Aorta (tissue), 5 donors: ENCODE data around the gene AADACL3. TPM values are rescaled to one million over a fixed set of nuclear protein-coding genes. Genes with fewer than 3 reads are reported as not detected.
"Not testable (repeated sequence)": the region's sequence is repeated elsewhere in the genome, so short reads cannot be mapped to it uniquely, and the experiment has no call there.

ENCODE experiments used
- ATAC-seq: fragments of 200-7000 bp; cut with Tn5 transposase; one replicate; pipeline ENCODE4 v1.9.1; 2022; ENCODE audit warnings: moderate library complexity; ENCODE audit not compliant: low FRiP score
- DNase-seq, 2 donors: peaks; one replicate each; pipeline ENCODE4 v3.0.0-alpha.2; 2020
- H3K27ac ChIP-seq, 2 donors: one replicate each; pipeline ENCODE4 v1.5.1; 2013; ENCODE audit warnings: low read length in 2 of 2, mild to moderate bottlenecking in 2 of 2, moderate library complexity in 2 of 2, control low read depth in 1 of 2, inconsistent platforms in 1 of 2, low read depth in 1 of 2
- H3K27me3 ChIP-seq, 2 donors: one replicate each; pipeline ENCODE4 v1.6.1; 2013; ENCODE audit warnings: control low read depth in 1 of 2, low read length in 1 of 2, mild to moderate bottlenecking in 1 of 2, moderate library complexity in 1 of 2; ENCODE audit not compliant: insufficient read depth in 2 of 2, control insufficient read depth in 1 of 2
- H3K36me3 ChIP-seq, 2 donors: one replicate each; pipeline ENCODE4 v1.6.1; 2013; ENCODE audit warnings: control low read depth in 1 of 2, low read length in 1 of 2, mild to moderate bottlenecking in 1 of 2; ENCODE audit not compliant: insufficient read depth in 2 of 2, control insufficient read depth in 1 of 2
- H3K4me1 ChIP-seq, 2 donors: one replicate each; pipeline ENCODE4 v1.6.1; 2013; ENCODE audit warnings: low read length in 2 of 2, control low read depth in 1 of 2, mild to moderate bottlenecking in 1 of 2, moderate library complexity in 1 of 2; ENCODE audit not compliant: insufficient read depth in 2 of 2, control insufficient read depth in 1 of 2
- H3K4me3 ChIP-seq, 2 donors: one replicate each; pipeline ENCODE4 v1.5.1; 2013; ENCODE audit warnings: low read length in 2 of 2, control low read depth in 1 of 2, mild to moderate bottlenecking in 1 of 2
- H3K9me3 ChIP-seq: one replicate; pipeline ENCODE4 v1.6.1; 2013; ENCODE audit warnings: mild to moderate bottlenecking, low read length; ENCODE audit not compliant: control insufficient read depth
- WGBS, 2 donors: extraction: QIAGEN DNeasy Blood & Tissue Kit; methylation state at CpG; one replicate each; pipeline ENCODE4 v1.1.7; 2013; 5-methylcytosine and 5-hydroxymethylcytosine counted together
- intact Hi-C, 2 donors: fragments of 100-400 bp; cut with DNase I; formaldehyde crosslinking; loops; one replicate each; pipeline versions ENCODE4 v1.14.2 to v1.15.0; 2022
- long read RNA-seq, 2 donors: library from polyadenylated mRNA; unstranded; transcript quantifications; one replicate each; pipeline ENCODE4 v2.0.0, GENCODE V29; 2020 to 2021
- polyA plus RNA-seq, 2 donors: library from polyadenylated mRNA; stranded (reverse); fragments of 200-250 nt; gene quantifications; one replicate each; pipeline ENCODE4 v1.2.3, GENCODE V29; 2013
- total RNA-seq, 2 donors: library from RNA; stranded (reverse); fragmentation: NEBNext Ultra II Directional; extraction: Animal tissue kit (Norgen Biotek cat#: 25700); gene quantifications; one replicate each; pipeline ENCODE4 v1.2.1, GENCODE V29; 2021
- donor health status: healthy with polysubstance abuse.
- donor health status: Bipolar disorder and iron deficiency.
- donor health status: DM: no; HTN: no; CAD: no.
- donor health status: DM: no; HTN: no; CAD: no.
- donor health status: DM: yes; HTN: yes; CAD: no.

The AADACL3 gene
- not detected for total RNA-seq
- polyA plus RNA-seq: not detected
- long read RNA-seq, donor 1: 0 reads
- long read RNA-seq, donor 2: 0 reads

- no peak for ATAC-seq
- Histone ChIP-seq H3K27me3 (no peaks in the 10 kb centered on the region), H3K27ac (no peak within 1 kb of the TSS), H3K36me3 (no peaks in the 10 kb centered on the region), H3K4me3 (no peak within 1 kb of the TSS), H3K4me1 (no peaks in the 10 kb centered on the region), H3K9me3 (no peaks in the 10 kb centered on the region)
- intact Hi-C loops: no loop called here
- 46 to 59% methylated on average over 8 of the region's 8 CpGs for WGBS, 2 donors
- no peak for DNase-seq
Observed at GRCh38 chr1:12715896-12716437, at the start of gene AADACL3. Gene AADACL3 (plus strand): TSS chr1:12716110. CDS start chr1:12716177, 67 bp downstream.

DNA sequence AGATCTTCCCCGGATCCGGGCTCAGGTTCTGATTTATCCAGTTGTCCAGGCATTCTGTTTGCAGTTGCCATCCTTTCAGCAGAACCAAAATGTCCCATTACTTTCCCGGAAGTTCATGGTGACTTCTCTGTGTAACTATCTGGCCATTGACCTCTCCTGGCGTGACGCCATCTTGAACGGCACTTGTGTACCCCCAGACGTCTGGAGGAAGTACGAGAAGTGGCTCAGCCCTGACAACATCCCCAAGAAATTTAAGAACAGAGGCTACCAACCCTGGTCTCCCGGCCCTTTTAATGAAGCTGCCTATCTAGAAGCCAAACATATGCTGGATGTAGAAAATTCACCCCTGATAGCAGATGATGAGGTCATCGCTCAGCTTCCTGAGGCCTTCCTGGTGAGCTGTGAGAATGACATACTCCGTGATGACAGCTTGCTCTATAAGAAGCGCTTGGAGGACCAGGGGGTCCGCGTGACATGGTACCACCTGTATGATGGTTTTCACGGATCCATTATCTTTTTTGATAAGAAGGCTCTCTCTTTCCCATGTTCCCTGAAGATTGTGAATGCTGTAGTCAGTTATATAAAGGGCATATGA, 49.7 kb upstream of the AADACL3 start:
- Histone ChIP-seq H3K36me3 (no peaks in the 10 kb centered on the region), H3K4me1 (no peaks in the 10 kb centered on the region), H3K27me3 (no peaks in the 10 kb centered on the region), H3K4me3 (no peak overlapping the region), H3K9me3 (peaks cover 3% of the 10 kb centered on the region), H3K27ac (no peak overlapping the region)
- 72 to 74% methylated on average over 15 of the region's 15 CpGs for WGBS, 2 donors
- ATAC-seq (no peak), DNase-seq (no peak)
- intact Hi-C loops: no loop called here

- Histone ChIP-seq H3K9me3 (peaks cover 2% of the 10 kb centered on the region), H3K36me3 (no peaks in the 10 kb centered on the region), H3K4me3 (no peak overlapping the region), H3K4me1 (no peaks in the 10 kb centered on the region), H3K27me3 (no peaks in the 10 kb centered on the region), H3K27ac (no peak overlapping the region)
- intact Hi-C loops: no loop called here
- ATAC-seq (no peak), DNase-seq (no peak)
- 46 to 76% methylated on average over 3 of the region's 3 CpGs for WGBS, 2 donors
Observed at GRCh38 chr1:12669529-12670068, 46.3 kb upstream of the AADACL3 start.

- no peak for ATAC-seq
Observed at GRCh38 chr1:12674358-12674757, 41.6 kb upstream of the AADACL3 start.

DNA sequence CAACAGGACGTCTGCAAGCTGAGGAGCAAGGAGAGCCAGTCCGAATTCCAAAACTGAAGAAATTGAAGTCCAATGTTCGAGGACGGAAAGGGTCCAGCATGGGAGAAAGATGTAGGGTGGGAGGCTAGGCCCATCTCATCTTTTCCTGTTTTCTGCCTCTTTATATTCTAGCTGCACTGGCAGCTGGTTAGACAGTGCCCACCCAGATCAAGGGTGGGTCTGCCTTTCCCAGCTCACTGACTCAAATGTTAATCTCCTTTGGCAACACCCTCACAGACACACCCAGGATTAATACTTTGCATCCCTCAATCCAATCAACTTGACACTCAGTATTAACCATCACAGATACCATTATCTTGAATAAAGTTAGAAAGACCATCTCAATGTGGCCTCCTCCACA, 39.8 kb upstream of the AADACL3 start:
- H3K27ac ChIP-seq, H3K4me1 ChIP-seq, H3K27me3 ChIP-seq, DNase-seq, H3K36me3 ChIP-seq, ATAC-seq, H3K9me3 ChIP-seq, H3K4me3 ChIP-seq, intact Hi-C loops: not testable (repeated sequence)
- 94 to 97% methylated on average over 4 of the region's 4 CpGs for WGBS, 2 donors

More at GRCh38 chr1:12674358-12674757, 41.6 kb upstream of the AADACL3 start:
- intact Hi-C loops: no loop called here
- Histone ChIP-seq H3K36me3 (no peaks in the 10 kb centered on the region), H3K9me3 (no peaks in the 10 kb centered on the region), H3K4me1 (peaks cover 0 to 4% of the 10 kb centered on the region in 2 donors), H3K4me3 (no peak overlapping the region), H3K27me3 (no peaks in the 10 kb centered on the region), H3K27ac (no peak overlapping the region)
- no peak for DNase-seq

DNA sequence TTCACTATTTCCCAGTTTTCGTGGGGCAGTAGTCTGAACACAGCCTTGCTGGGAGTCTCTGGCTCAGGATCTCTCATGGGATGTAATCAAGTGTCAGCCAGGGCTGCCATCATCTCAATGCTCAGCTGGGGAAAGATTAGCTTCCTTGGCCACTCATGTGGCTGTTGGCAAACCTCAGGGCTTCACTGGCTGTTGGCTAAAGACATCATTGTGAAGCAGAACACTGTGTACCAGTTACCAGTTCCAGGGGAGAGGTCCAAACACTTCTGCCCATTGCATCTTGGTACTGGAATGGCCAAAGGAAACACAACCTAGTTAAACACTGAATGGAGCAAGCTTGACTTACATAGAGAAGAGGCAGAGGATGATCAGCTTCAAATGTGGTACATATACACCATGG, 38.3 kb upstream of the AADACL3 start:
- ATAC-seq (peak; percentile 74), DNase-seq (no peak)
- H3K36me3 ChIP-seq: no peaks in the 10 kb centered on the region
- H3K4me3 ChIP-seq: no peak overlapping the region
- WGBS, 2 donors: 4 to 19% methylated on average over 1 of the region's 1 CpG
- H3K27me3 ChIP-seq: no peaks in the 10 kb centered on the region
- H3K4me1 ChIP-seq: peaks cover 0 to 4% of the 10 kb centered on the region in 2 donors
- intact Hi-C loops: no loop called here
- H3K9me3 ChIP-seq: no peaks in the 10 kb centered on the region
- no peak overlapping the region for H3K27ac ChIP-seq

DNA sequence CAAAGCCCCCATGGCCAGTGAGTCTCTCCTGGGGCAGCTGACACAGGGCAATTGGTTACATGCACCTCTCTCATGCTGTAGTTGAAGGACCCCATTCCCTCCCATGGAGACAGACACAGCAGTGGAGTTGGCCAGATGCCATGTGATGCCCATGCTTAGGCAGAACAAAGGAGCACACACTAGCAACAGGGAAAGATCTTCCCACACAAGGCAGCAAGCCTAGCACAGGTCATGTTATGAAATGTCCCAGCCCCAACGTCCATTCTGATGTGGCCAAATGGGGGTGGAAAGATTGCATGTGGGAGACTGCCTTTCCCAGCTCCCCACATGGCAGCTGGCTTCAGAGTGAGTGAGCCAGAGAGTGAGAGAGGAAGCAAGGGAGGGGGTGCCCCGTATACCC, 37.6 kb upstream of the AADACL3 start:
- no peak for ATAC-seq
- WGBS, 2 donors: 32 to 41% methylated on average over 2 of the region's 2 CpGs
- intact Hi-C loops: no loop called here
- Histone ChIP-seq H3K4me1 (peaks cover 0 to 4% of the 10 kb centered on the region in 2 donors), H3K27me3 (no peaks in the 10 kb centered on the region), H3K27ac (peak overlapping the region in 1 of 2 donors; percentile 59), H3K4me3 (no peak overlapping the region), H3K36me3 (no peaks in the 10 kb centered on the region), H3K9me3 (no peaks in the 10 kb centered on the region)
- DNase-seq: no peak

DNA sequence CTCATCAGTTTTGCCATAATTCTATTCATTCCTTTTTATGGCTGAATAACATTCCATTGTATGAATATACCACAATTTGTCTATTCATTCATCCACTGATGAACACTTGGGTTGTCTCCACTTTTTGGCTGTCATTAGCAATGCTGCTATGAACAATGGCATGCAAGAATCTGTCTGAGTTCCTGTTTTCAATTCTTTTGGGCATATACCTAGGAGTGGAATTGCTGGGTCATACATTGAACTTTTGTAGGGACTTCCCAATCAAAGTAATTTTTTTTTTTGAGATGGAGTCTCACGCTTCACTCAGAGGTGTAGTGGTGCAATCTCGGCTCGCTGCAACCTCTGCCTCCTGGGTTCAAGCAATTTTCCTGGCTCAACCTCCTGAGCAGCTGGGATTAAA, 37.1 kb upstream of the AADACL3 start:
- Histone ChIP-seq H3K27ac (no peak overlapping the region), H3K4me1 (peaks cover 0 to 4% of the 10 kb centered on the region in 2 donors), H3K4me3 (no peak overlapping the region), H3K9me3 (no peaks in the 10 kb centered on the region), H3K27me3 (no peaks in the 10 kb centered on the region), H3K36me3 (no peaks in the 10 kb centered on the region)
- 90 to 94% methylated on average over 3 of the region's 3 CpGs for WGBS, 2 donors
- intact Hi-C loops: no loop called here
- DNase-seq: no peak
- ATAC-seq: no peak

- no peak for ATAC-seq
- Histone ChIP-seq H3K27me3 (no peaks in the 10 kb centered on the region), H3K4me1 (no peaks in the 10 kb centered on the region), H3K27ac (no peak overlapping the region), H3K9me3 (no peaks in the 10 kb centered on the region), H3K4me3 (no peak overlapping the region), H3K36me3 (no peaks in the 10 kb centered on the region)
- intact Hi-C loops: no loop called here
- no peak for DNase-seq
- WGBS, 2 donors: 53 to 60% methylated on average over 2 of the region's 2 CpGs
Observed at GRCh38 chr1:12690156-12690555, 25.8 kb upstream of the AADACL3 start.
